GM13976 (cell line): Measurements from ENCODE around the gene BTN3A1.

ENCODE experiments used
- DNase-seq: peaks from one replicate; pipeline ENCODE4 v3.0.0; 2012; ENCODE audit warnings: low spot score
- CTCF ChIP-seq: IDR thresholded peaks from 2 replicates; pipeline ENCODE4 v1.5.1; 2012; ENCODE audit warnings: borderline replicate concordance, mild to moderate bottlenecking; ENCODE audit not compliant: insufficient read depth; ENCODE audit errors: extremely low read depth, missing control alignments, control extremely low read depth
- in situ Hi-C: fragments of 300-500 bp; cut with MboI; formaldehyde crosslinking; loops from one replicate; pipeline ENCODE4 v1.12.0; 2022; ENCODE audit warnings: low sequenced_read_pairs, mixed read lengths, inconsistent platforms; ENCODE audit not compliant: unreplicated experiment

The BTN3A1 gene

DNA sequence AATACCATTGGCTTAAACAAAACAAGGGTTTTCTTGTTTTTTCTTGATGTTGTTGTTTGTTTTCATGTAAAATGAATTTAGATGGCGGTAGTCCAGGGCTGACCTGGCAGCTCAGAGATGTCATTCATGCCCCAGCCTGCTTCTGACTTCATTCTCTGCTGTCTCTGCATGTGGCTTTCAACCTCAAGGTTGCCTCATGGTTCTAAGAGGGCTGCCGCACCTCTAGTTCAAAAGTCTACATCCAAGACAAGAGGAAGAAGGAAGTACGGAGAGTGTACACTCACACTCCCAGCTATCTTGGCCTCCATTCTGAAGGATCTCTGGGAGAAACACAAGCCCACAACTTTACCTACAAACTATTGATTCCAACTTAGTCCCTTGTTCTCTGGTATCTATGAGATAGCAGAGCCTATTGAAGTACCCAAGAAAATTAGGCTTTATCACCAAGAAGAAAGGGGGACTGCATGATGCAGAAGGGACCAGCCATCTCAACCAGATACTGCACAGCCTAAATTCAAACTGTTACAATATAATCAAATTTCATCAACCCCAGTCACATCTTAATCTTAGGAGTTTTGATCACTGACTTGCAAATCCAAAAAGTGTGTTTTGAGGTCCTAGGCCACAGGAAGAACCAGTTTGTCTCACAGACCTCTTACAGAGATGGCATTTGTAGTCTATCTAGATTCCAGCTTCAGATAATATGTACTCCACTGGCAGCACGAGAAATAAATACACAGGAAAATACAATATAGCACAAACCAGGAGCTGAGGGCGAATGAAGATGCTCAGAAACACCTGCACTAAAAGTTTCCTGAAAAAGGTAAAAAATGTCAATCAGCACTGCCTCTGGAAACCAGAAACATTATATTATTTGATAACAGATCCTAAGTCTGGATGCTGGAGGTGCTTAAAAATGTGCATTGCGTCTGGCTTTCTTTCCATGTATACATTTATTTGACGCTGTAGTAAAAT is 37.4 kb downstream of the BTN3A1 start:
- no peak for TF ChIP-seq CTCF
- DNase-seq, result no peak
- in situ Hi-C loops, result no loop called here

DNA sequence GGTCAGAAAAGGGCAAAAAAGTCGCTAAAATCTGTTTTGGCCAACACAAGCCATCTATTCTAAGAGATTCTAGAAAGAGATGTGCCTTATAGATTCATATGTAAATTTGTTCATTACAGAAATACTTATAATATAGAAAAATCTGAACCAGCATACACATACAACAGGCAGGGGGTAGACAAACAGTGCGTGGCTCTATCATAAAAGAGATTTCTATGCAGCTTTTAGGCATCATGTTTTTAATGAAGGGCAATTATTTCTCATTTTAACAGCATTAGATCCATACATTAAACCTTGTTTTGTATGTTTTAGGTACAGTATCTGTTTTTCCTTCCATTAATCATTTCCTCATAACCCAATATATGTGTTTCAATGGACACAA is 38.9 kb downstream of the BTN3A1 start:
- no peak for DNase-seq
- in situ Hi-C loops, result no loop called here
- TF ChIP-seq CTCF, result no peak

DNA sequence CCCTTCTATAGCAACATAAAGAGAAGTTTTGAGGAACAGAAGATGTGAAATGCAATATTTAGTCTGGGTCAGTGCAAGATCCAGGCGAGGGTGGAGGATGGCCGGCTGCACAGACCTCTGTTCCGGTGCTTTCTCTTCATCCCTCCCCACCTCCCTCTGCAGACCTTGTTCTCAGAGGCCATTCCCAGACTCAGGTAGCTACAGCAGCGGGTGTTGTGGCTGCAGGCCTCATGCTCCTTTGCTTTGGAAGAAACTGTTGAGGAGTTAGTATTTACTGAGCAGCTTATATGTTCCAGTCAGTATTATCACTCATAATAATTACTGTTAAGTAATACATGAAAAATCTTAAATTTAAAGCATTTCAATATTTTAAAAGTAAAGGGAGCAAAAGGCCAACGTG is 39.9 kb downstream of the BTN3A1 start:
- no peak for DNase-seq
- in situ Hi-C loops, result no loop called here
- no peak for TF ChIP-seq CTCF

DNA sequence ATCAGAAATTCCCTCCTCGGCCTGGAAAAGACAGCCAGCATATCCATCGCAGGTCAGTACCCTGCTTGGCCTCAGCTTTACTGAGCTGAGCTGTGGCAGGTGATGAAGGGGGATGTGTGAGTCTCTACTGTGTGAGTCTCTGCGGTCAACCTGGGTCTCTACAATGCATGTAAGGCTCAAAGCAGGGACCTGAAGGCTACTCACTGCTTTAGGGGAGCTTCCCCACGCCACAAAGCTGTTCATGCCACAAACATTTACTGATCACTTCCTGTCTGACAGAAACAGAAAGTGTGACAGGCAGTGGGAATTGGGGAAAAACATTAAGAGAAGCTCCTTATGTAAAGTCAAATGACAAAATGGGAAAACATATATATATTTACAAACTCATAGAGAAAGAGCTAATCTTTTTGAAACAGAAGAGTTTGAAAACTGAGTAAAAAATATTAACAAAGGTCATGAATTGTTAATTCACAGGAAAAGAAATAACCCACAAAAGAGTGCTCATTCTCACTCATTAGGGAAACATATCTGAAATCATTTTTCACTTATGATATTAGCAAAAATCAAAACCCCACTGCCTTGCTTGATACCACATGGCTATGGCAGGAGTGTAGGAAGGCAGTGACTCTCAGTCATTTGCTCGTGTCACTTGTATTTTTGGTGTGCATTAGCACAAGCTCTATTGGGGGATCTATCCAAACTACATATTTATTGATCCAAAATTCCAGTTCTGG is 44.0 kb downstream of the BTN3A1 start:
- DNase-seq, result peak; percentile 65
- TF ChIP-seq CTCF, result no peak
- in situ Hi-C loops, result no loop called here

- DNase-seq, result no peak
- in situ Hi-C loops, result no loop called here
- TF ChIP-seq CTCF, result no peak
These were observed 45.2 kb downstream of the BTN3A1 start for GRCh38 chr6:26447257-26447656.

DNA sequence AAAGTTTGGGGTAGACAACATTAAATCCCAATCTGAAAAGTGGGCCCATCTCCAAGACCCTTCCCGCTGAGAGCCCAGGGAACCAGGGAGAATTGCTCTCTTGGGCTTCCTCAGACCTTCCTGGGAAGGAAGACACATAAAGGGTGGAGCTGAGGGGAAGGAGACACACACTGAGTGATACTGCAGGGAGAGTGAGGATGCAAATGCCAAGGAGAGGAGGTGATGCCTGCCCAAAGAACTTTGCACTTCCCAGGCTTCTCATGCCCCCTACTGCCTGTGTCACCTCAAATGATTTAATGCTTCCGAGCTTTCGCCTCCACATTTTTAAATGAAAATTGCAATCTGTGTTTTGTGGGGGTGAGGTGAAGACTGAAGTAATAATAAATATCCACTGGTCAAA is 48.2 kb downstream of the BTN3A1 start:
- DNase-seq, result no peak
- TF ChIP-seq CTCF, result no peak
- in situ Hi-C loops, result no loop called here
